Astrocyte of the spinal cord (primary cell): ENCODE data around the gene LONP1.

Experiments
- DNase-seq: peaks from one replicate; pipeline ENCODE4 v3.0.0; 2011; ENCODE audit warnings: low read depth, low spot score
- H3K4me3 ChIP-seq: 2 replicates; pipeline ENCODE4 v1.5.1; 2011; ENCODE audit warnings: low read depth, mild to moderate bottlenecking, low read length, moderate library complexity
- CTCF ChIP-seq: IDR thresholded peaks from 2 replicates; pipeline ENCODE4 v1.5.1; 2012; ENCODE audit warnings: low read depth, mild to moderate bottlenecking, low read length, inconsistent platforms
- in situ Hi-C: cut with HindIII; loops from 2 replicates; pipeline ENCODE4 v1.10.0; 2017; ENCODE audit warnings: low sequenced_read_pairs

The LONP1 gene

GRCh38 chr19:5696196-5697021, 23.5 kb downstream of the LONP1 start:
- TF ChIP-seq CTCF, result no peak
- no peak overlapping the region for H3K4me3 ChIP-seq
- no peak for DNase-seq
- in situ Hi-C loops, result no loop called here

- no peak for TF ChIP-seq CTCF
- in situ Hi-C loops, result no loop called here
- DNase-seq, result no peak
- H3K4me3 ChIP-seq, result no peak overlapping the region
Observed at GRCh38 chr19:5695649-5696195, 24.2 kb downstream of the LONP1 start.

- in situ Hi-C loops, result no loop called here
- DNase-seq, result no peak
- no peak for TF ChIP-seq CTCF
- no peak overlapping the region for H3K4me3 ChIP-seq
Observed at GRCh38 chr19:5694956-5695648, 24.8 kb downstream of the LONP1 start.

- no peak for DNase-seq
- TF ChIP-seq CTCF, result no peak
- H3K4me3 ChIP-seq, result no peak overlapping the region
- in situ Hi-C loops, result no loop called here
Observed at GRCh38 chr19:5694167-5694955, 25.6 kb downstream of the LONP1 start.

DNA sequence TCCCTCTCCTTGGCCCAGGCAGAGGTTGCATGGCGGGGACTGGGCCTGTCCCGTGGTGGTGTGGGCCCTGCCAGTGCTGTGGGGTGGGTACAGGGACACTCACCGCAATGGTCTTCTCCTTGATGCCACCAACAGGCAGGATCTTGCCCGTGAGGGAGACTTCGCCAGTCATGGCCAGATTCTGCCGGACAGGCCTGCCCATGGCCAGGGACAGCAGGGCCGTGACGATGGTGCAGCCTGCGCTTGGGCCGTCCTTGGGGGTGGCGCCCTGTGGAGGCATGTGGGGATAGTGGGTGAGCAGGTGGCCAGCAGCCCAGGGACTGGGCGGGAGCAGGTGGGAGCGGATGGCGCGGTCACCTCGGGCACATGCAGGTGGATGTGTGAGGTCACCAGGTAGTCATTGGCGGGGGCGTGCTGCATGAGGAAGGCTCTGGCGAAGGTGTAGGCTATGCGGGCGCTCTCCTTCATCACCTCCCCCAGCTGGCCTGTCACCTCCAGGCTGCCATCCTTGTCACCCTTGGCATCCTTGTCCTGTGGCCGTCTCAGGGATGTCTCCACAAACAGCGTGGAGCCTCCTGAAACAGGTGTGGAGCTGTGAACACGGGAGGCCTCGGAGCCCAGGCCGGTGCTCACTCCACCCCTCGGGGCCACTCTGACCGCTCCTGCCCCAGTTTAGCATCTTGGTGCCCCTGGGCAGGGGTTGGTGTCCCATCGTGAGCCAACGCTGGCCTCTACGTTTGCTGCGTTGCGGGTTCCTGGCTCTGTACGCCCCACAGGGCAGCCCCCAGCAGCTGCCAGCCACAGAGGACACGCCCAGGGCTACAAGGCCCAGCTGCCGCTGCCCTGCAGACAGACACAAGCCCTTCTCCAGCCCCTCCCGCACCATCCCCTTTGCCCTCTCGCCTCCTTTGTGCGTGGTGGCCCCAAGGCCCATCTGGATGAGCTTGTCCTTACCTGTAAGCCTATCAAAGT, 26.5 kb downstream of the LONP1 start:
- DNase-seq, result no peak

More for the DNA sequence above, 26.5 kb downstream of the LONP1 start:
- no peak overlapping the region for H3K4me3 ChIP-seq
- no peak for TF ChIP-seq CTCF
- in situ Hi-C loops, result no loop called here
